Adipose tissue (tissue), 3 donors: Measurements from ENCODE around the gene TNIK. TPM values are rescaled to one million over a fixed set of nuclear protein-coding genes. Genes with fewer than 3 reads are reported as not detected.

Experiments used
- H3K27ac ChIP-seq: one replicate; pipeline ENCODE4 v1.5.1; 2013; ENCODE audit warnings: low read depth, low read length
- WGBS, 3 donors: extraction: QIAGEN DNeasy Blood & Tissue Kit; methylation state at CpG; one replicate each; pipeline ENCODE4 v1.1.7; 2013; 5-methylcytosine and 5-hydroxymethylcytosine counted together
- polyA plus RNA-seq, 3 donors: library from polyadenylated mRNA; stranded (reverse); fragments of 200-250 nt; gene quantifications; one replicate each; pipeline ENCODE4 v1.2.3, GENCODE V29; 2013
- donor health status: healthy with polysubstance abuse.
- donor health status: Bipolar disorder and iron deficiency.
- donor health status: healthy.

Gene TNIK
- polyA plus RNA-seq, 3 donors: 0.91 to 6.6 (median 1.5) TPM

- no peak overlapping the region for H3K27ac ChIP-seq
- WGBS, 3 donors: 70 to 79% (median 74%) methylated on average over 5 of the region's 5 CpGs
Measured at GRCh38 chr3:171013822-171014748, 446.1 kb downstream of the TNIK start.

- no peak overlapping the region for H3K27ac ChIP-seq
- WGBS, 3 donors: 84 to 94% (median 92%) methylated on average over 4 of the region's 4 CpGs
Measured at GRCh38 chr3:171011873-171012336, 448.3 kb downstream of the TNIK start.
